Measurements from ENCODE around the gene IL11.

IL11 gene

GRCh38 chr19:55372316-55373081, 2.2 kb upstream of the IL11 start:
- no peak for DNase-seq (ENCODE audit: low read depth)

- no peak for DNase-seq (ENCODE audit: low read depth)
Observed at GRCh38 chr19:55369653-55370304, 484 bp downstream of the IL11 start.

- DNase-seq (ENCODE audit: low read depth): no peak
Observed at GRCh38 chr19:55368701-55369563, 1.3 kb downstream of the IL11 start.

DNA sequence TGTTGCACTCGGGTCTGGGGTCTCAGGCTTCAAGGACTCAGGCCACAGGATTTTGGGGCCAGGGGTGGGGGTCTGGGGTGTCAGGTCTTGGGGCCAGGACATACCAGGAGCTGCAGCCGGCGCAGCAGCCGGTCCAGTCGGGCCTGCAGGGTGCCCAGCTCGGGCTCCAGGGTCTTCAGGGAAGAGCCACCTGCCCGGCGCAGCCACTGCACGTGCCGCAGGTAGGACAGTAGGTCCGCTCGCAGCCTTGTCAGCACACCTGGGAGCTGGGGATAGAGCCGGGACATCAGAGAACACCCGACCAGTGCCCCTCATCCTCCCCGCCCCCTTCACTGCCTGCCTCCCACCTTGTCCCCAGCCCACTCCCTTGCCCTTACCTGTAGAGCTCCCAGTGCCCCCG, 2.2 kb downstream of the IL11 start:
- DNase-seq (ENCODE audit: low read depth): no peak

DNA sequence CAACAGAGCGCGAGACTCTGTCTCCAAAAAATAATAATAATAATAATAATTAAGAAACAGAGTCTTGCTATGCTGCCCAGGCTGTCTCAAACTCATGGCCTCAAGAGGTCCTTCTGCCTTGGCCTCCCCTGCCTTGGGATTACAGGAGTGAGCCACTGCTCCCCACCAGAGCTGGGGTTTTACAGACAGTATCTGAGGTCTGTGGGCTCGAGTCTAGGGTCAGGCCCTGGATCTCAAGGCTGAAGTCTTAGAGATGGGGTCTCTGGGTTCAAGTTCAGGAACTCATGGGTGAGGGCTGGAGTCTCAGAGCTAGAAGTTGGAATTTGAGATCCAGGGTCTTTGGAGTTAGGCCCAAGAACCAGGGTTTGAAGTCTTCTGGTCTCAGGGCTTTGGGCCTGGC, 3.5 kb downstream of the IL11 start:
- no peak for DNase-seq (ENCODE audit: low read depth)

- DNase-seq (ENCODE audit: low read depth): no peak
Observed at GRCh38 chr19:55365964-55366363, 4.3 kb downstream of the IL11 start.

- no peak for DNase-seq (ENCODE audit: low read depth)
Observed at GRCh38 chr19:55365245-55365644, 5.0 kb downstream of the IL11 start.

DNA sequence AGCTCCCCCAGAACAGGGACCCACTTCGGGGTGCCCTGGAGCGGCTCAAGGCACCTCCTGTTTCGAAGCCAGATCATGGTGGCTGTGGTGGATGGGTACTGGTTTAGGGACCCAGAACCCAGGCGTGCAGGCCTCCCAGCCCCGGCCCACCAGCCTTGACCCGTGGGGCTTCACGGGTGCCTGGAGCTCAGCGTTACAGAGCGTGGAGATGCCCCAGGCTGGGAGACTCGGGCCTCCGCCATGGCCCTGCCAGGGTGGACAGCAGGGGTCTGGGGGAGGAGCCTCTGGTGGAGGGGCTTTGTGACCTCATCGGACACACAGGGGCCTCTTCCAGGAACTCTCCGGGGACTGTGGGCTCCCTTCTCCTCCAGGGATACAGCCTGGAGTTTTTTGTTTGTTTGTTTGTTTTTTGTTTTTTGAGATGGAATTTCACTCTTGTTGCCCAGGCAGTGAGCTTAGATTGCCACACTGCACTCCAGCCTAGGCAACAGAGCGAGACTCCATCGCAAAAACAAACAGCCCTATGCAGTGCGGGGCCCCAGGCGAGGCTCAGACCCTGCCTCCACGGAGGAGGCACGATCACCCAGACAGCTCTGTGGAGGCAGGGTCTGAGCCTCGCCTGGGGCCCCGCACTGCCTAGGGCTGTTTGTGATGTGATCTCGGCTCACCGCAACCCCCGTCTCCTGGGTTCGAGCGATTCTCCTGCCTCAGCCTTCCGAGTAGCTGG, 7.1 kb downstream of the IL11 start, which contains the start of gene GARIN5B:
TSS of gene GARIN5B (minus strand) at position 271 of the 727 bp plus-strand sequence. CDS start at position 77, 194 bp downstream.
- no peak for DNase-seq (ENCODE audit: low read depth)

- DNase-seq (ENCODE audit: low read depth): no peak
Observed at GRCh38 chr19:55362174-55362989, 7.9 kb downstream of the IL11 start.

DNA sequence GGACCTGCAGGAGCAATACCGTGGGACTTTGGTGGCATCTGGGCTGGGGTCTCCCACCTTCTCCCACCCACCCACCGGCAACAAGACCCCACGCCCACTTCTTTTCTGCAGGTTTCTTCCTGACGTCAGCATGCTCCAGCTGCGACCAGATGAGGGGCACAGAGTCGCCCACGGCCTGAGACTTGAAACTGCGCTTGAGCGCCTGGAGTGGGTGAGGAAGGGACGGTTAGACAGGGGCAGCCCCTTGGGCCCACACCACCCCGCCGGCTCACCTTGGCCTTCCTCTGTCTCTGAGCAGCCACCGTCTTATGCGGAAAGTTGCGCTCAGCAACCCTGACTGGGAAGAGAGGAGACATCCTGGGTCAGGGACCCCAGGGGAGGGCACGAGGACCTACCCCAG, 9.4 kb downstream of the IL11 start:
- no peak for DNase-seq (ENCODE audit: low read depth)

GRCh38 chr19:55358943-55359908, 11.0 kb downstream of the IL11 start:
- DNase-seq (ENCODE audit: low read depth): no peak

DNA sequence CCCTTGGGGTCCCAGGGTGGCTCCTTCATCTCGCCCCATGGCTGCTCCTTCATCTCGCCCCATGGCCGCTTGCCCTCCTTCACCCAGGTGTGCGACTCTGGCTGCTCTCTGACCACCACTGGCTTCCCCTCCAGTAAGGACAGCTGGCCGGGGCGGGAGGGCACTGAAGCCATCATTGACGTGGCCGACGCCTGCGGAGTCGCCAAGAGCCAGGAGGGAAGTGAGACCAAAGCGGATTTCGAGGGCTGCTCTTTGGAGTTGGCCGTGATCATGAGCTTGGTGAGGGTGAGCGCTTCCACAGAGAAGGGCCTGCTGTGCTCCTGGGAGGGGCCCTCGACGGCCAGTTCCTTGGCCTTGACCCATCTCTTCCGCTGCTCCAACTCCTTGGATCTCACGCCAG, 11.8 kb downstream of the IL11 start:
- no peak for DNase-seq (ENCODE audit: low read depth)

GRCh38 chr19:55355213-55355821, 14.9 kb downstream of the IL11 start:
- DNase-seq (ENCODE audit: low read depth): no peak

DNA sequence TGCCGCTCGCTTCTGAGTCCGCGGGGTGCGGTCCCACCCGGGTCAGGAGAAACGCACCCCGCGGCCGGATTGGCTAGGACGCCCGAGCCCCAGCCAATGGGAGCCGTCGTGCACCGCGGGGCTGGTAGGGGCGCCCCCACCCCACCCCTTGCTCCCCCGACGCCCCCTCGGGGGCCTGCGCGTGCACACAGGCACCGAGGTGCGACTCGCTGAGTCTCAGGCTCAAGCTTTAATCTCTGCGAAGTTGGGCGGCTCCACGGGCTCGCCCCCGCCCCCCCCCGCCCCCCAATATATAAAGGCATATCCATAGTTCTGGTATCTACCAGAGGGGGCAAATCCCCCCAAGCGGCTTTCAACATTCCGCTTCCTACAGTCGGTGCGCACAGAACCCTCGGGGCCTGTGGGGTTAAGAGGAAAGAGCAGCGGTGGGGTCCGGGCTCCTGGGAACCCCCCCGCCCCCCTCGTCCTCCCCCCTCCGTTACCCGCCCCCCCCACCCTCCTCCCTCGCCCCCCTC, 15.5 kb downstream of the IL11 start, which contains the start of gene COX6B2:
TSS of gene COX6B2 (minus strand) at position 22 of the 515 bp plus-strand sequence. CDS start 198 bp downstream, outside the sequence.
- no peak for DNase-seq (ENCODE audit: low read depth)

DNA sequence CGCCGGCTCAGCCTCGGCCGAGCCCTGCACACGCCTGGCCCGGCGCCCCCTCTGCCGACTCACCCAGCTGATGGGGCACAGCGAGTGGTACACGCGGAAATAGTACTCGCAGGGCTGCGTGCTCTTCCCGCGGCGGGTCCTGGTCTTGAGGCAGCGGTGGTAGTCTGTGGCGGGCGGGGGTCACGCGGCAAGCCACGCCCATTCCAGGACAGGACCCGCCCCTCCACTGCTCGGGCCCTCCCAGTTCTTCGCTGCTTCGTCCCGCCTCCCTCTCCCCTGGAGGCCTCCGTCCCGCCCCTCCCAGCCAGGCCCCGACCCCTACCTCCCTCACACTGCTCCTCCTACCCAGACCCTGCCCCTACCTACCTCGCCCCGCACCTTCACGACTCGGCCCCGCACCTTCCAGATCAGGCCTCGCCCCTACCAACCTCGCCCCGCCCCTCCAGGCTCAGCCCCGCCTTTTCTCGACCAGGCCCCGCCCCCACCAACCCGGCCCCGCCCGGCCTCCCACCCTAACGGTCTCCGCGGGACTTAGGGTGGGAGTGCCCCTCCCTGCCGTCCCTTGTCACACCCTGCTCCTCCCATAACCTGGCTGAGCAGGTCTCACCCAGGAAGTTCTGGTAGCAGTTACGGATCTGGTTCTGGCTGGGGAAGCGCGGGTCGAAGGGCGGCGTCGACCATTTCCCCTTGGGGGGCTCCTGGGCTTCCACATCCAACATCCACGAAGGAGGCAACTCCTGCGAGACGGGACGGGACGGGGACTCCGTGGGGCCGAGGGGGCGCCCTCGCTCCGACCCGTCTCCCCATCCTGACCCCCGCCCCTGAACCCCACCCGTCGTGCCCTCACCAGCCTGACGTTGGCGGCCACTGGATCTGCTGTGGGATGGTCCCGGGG, 16.2 kb downstream of the IL11 start:
- DNase-seq (ENCODE audit: low read depth): peak; percentile 59

GRCh38 chr19:55353356-55353802, 16.9 kb downstream of the IL11 start:
- no peak for DNase-seq (ENCODE audit: low read depth)

DNA sequence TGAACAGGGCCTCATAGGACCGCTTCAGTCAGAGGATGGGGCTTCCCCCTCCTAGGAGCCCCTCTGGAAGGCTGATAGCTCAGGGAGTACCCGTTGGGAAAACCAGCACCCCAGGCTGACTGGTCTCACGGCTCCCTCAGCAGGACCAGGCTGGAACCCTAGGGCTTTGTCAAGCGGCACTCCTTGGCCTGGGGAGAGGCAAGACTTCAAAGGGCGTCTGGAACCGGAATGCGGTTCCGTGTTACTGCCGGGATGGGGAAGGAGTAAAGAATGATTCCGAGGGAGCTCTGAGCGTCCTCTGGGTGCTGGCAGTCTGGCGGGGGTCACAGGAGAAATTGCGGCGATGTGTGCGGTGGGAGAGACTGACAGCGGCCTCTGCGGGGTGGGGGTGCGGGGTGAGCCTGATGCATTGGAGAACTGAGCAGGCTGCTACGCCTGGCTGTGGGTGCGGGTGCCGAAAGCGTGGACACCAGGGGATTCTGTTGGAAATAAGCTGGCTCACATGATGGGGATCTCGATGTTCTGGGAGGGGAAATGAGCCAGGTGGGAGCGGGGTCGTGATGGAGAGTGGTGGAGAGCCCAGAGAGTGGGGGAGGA, 17.6 kb downstream of the IL11 start:
- DNase-seq (ENCODE audit: low read depth): no peak

All from T follicular helper cell (primary cell).